CD14-positive monocyte (primary cell): ENCODE results near the gene HDAC10. TPM values are rescaled to one million over a fixed set of nuclear protein-coding genes. Genes with fewer than 3 reads are reported as not detected.
A peak's percentile ranks its signal among the peaks of the same experiment; 100 is the strongest.

ENCODE experiments used
- DNase-seq, 3 donors: peaks; one replicate each; pipeline ENCODE4 v3.0.0-alpha.2; 2011 to 2022
- H2AFZ ChIP-seq: 2 replicates; pipeline ENCODE4 v1.6.0; 2012; ENCODE audit warnings: mild to moderate bottlenecking, low read depth, low read length, inconsistent platforms; ENCODE audit not compliant: insufficient read depth, poor library complexity, severe bottlenecking
- H3K27ac ChIP-seq, 2 donors: 1 replicate in 1 of 2; 2 replicates in 1 of 2; pipeline ENCODE4 v1.5.1; 2012 to 2013; ENCODE audit warnings: low read length in 2 of 2, control low read depth in 1 of 2, inconsistent platforms in 1 of 2, low read depth in 1 of 2, mild to moderate bottlenecking in 1 of 2
- H3K27me3 ChIP-seq, 2 donors: one replicate each; pipeline versions ENCODE4 v1.6.0 to v1.6.1; 2011 to 2013; ENCODE audit warnings: low read length in 2 of 2; ENCODE audit not compliant: control insufficient read depth in 2 of 2, insufficient read depth in 2 of 2
- H3K36me3 ChIP-seq, 2 donors: replicated peaks in 1 of 2; 1 replicate in 1 of 2; 2 replicates in 1 of 2; pipeline versions ENCODE4 v1.5.1 to v1.6.1; 2012 to 2013; ENCODE audit warnings: low read length in 2 of 2, control low read depth in 1 of 2, inconsistent platforms in 1 of 2, mild to moderate bottlenecking in 1 of 2; ENCODE audit not compliant: insufficient read depth in 2 of 2, control insufficient read depth in 1 of 2
- H3K4me1 ChIP-seq, 2 donors: 1 replicate in 1 of 2; 2 replicates in 1 of 2; pipeline versions ENCODE4 v1.5.1 to v1.6.1; 2012 to 2013; ENCODE audit warnings: low read length in 2 of 2, control low read depth in 1 of 2, inconsistent platforms in 1 of 2, mild to moderate bottlenecking in 1 of 2, moderate library complexity in 1 of 2; ENCODE audit not compliant: insufficient read depth in 2 of 2, control insufficient read depth in 1 of 2
- H3K4me2 ChIP-seq: replicated peaks from 2 replicates; pipeline ENCODE3; 2012; ENCODE audit warnings: low read length, moderate library complexity, mild to moderate bottlenecking; ENCODE audit not compliant: poor library complexity, severe bottlenecking; ENCODE audit errors: extremely low read depth
- H3K4me3 ChIP-seq, 3 experiments: fragments of 200-600 bp in 1 of 3; sonication (generic) in 1 of 3; replicated peaks in 1 of 3; 1 replicate in 2 of 3; 2 replicates in 1 of 3; pipeline ENCODE4 v1.5.1; 2011 to 2013; ENCODE audit warnings: low read length in 3 of 3, mild to moderate bottlenecking in 3 of 3, control low read depth in 2 of 3, low read depth in 2 of 3, inconsistent platforms in 1 of 3, moderate library complexity in 1 of 3
- H3K79me2 ChIP-seq: 2 replicates; pipeline ENCODE4 v1.6.0; 2012; ENCODE audit warnings: mild to moderate bottlenecking, control low read depth, inconsistent platforms, low read length, moderate library complexity; ENCODE audit not compliant: insufficient read depth
- H3K9ac ChIP-seq: 2 replicates; pipeline ENCODE4 v1.6.0; 2017; ENCODE audit warnings: low read length, mild to moderate bottlenecking; ENCODE audit not compliant: insufficient read depth, poor library complexity, severe bottlenecking
- H3K9me3 ChIP-seq, 2 donors: replicated peaks in 1 of 2; 1 replicate in 1 of 2; 2 replicates in 1 of 2; pipeline versions ENCODE4 v1.5.1 to v1.6.1; 2012 to 2013; ENCODE audit warnings: low read length in 2 of 2, control low read depth in 1 of 2; ENCODE audit not compliant: control insufficient read depth in 1 of 2, insufficient read depth in 1 of 2
- H4K20me1 ChIP-seq: 2 replicates; pipeline ENCODE4 v1.6.0; 2012; ENCODE audit warnings: mild to moderate bottlenecking, low read length, control low read depth, moderate library complexity; ENCODE audit not compliant: insufficient read depth
- H3K27ac Mint-ChIP-seq, 7 donors: one replicate each; pipeline ENCODE4 v1.8.0; 2020; ENCODE audit warnings: mild to moderate bottlenecking in 7 of 7, mixed read lengths in 7 of 7, moderate library complexity in 6 of 7, inconsistent platforms in 2 of 7
- H3K27me3 Mint-ChIP-seq, 3 donors: one replicate each; pipeline ENCODE4 v1.8.0; 2021 to 2022; ENCODE audit warnings: low read depth in 3 of 3, mild to moderate bottlenecking in 3 of 3, mixed read lengths in 3 of 3, moderate library complexity in 3 of 3, inconsistent platforms in 1 of 3
- H3K36me3 Mint-ChIP-seq, 2 donors: one replicate each; pipeline ENCODE4 v1.8.0; 2020; ENCODE audit warnings: mixed read lengths in 2 of 2, inconsistent platforms in 1 of 2, mild to moderate bottlenecking in 1 of 2
- H3K4me1 Mint-ChIP-seq: one replicate; pipeline ENCODE4 v1.8.0; 2020; ENCODE audit warnings: mild to moderate bottlenecking, mixed read lengths
- H3K4me3 Mint-ChIP-seq, 2 donors: one replicate each; pipeline ENCODE4 v1.8.0; 2020; ENCODE audit warnings: mild to moderate bottlenecking in 2 of 2, mixed read lengths in 2 of 2, moderate library complexity in 1 of 2
- H3K9me3 Mint-ChIP-seq, 7 donors: one replicate each; pipeline ENCODE4 v1.8.0; 2020 to 2022; ENCODE audit warnings: mixed read lengths in 7 of 7, mild to moderate bottlenecking in 6 of 7, moderate library complexity in 6 of 7, inconsistent platforms in 2 of 7
- CTCF ChIP-seq: fragments of 200-600 bp; IDR thresholded peaks from one replicate; pipeline ENCODE4 v1.8.0; 2022; ENCODE audit warnings: antibody characterized with exemption, mild to moderate bottlenecking
- WGBS: methylation state at CpG from one replicate; pipeline ENCODE4 v1.1.5; 2013; ENCODE audit warnings: missing lambda C conversion rate; ENCODE audit not compliant: insufficient coverage; 5-methylcytosine and 5-hydroxymethylcytosine counted together
- intact Hi-C, 2 donors: fragments of 100-400 bp; cut with micrococcal nuclease; formaldehyde crosslinking; loops; one replicate each; pipeline versions ENCODE4 v1.15.0 to v1.15.1; 2023
- polyA plus RNA-seq, 3 donors: library from polyadenylated mRNA; depleted of rRNA in 1 of 3; unstranded in 2 of 3; stranded (reverse) in 1 of 3; fragments of 300-500 nt in 2 of 3; fragments of >200 nt in 1 of 3; fragmentation: Illumina TruSeq in 2 of 3; gene quantifications; 1 replicate in 2 of 3; 2 replicates in 1 of 3; pipeline ENCODE4 v1.2.3, GENCODE V29; 2012 to 2021

The HDAC10 gene
- polyA plus RNA-seq, 3 donors: 9.2 to 148 (median 13.7) TPM

- Histone ChIP-seq H2AFZ (no peak overlapping the region), H3K4me1 (peaks cover 24 to 38% of the 10 kb centered on the region in 2 donors), H3K36me3 (no peaks in the 10 kb centered on the region), H4K20me1 (peaks cover 34% of the 10 kb centered on the region), H3K9me3 (peaks cover 7 to 15% of the 10 kb centered on the region in 2 donors), H3K79me2 (no peaks in the 10 kb centered on the region), H3K27me3 (peaks cover 30 to 56% of the 10 kb centered on the region in 2 donors), H3K4me3 (no peak overlapping the region), H3K4me2 (no peak overlapping the region), H3K27ac (no peak overlapping the region), H3K9ac (no peak overlapping the region)
- TF ChIP-seq CTCF: no peak
- Mint-ChIP-seq H3K27me3 (peaks cover 55 to 79% (median 65%) of the 10 kb centered on the region in 3 donors), H3K9me3 (peaks cover 0 to 30% (median 8%) of the 10 kb centered on the region in 7 donors), H3K27ac (no peak overlapping the region), H3K4me3 (peak overlapping the region in 1 of 2 donors; percentile 39), H3K36me3 (no peaks in the 10 kb centered on the region), H3K4me1 (peaks cover 15% of the 10 kb centered on the region)
- 93% methylated on average over 37 of the region's 37 CpGs for WGBS
- DNase-seq: no peak
- intact Hi-C loops: no loop called here
Observed at GRCh38 chr22:50266994-50267393, 15.9 kb upstream of the HDAC10 start.

GRCh38 chr22:50264946-50265669 lies 14.0 kb upstream of the HDAC10 start:
- Histone ChIP-seq H3K27ac (no peak overlapping the region), H3K36me3 (no peaks in the 10 kb centered on the region), H3K4me2 (no peak overlapping the region), H3K79me2 (no peaks in the 10 kb centered on the region), H2AFZ (no peak overlapping the region), H4K20me1 (peaks cover 17% of the 10 kb centered on the region), H3K4me1 (peaks cover 15 to 32% of the 10 kb centered on the region in 2 donors), H3K4me3 (no peak overlapping the region), H3K9me3 (peaks cover 7 to 17% of the 10 kb centered on the region in 2 donors), H3K27me3 (peaks cover 25 to 54% of the 10 kb centered on the region in 2 donors), H3K9ac (no peak overlapping the region)
- peaks cover 0 to 27% (median 8%) of the 10 kb centered on the region in 7 donors for H3K9me3 Mint-ChIP-seq
- H3K4me1 Mint-ChIP-seq: peaks cover 13% of the 10 kb centered on the region
- H3K27ac Mint-ChIP-seq: peak overlapping the region in 1 of 7 donors; percentile 29
- intact Hi-C loops: no loop called here
- no peak for TF ChIP-seq CTCF
- H3K27me3 Mint-ChIP-seq: peaks cover 54 to 75% (median 61%) of the 10 kb centered on the region in 3 donors
- no peaks in the 10 kb centered on the region for H3K36me3 Mint-ChIP-seq
- DNase-seq: no peak
- H3K4me3 Mint-ChIP-seq: no peak overlapping the region
- WGBS: 84% methylated on average over 12 of the region's 15 CpGs
